ENCODE results near the gene NSD2. TPM values are rescaled to one million over a fixed set of nuclear protein-coding genes. Genes with fewer than 3 reads are reported as not detected.

NSD2 gene
- total RNA-seq, 1 experiment from 2014 or later, result 128 TPM

DNA sequence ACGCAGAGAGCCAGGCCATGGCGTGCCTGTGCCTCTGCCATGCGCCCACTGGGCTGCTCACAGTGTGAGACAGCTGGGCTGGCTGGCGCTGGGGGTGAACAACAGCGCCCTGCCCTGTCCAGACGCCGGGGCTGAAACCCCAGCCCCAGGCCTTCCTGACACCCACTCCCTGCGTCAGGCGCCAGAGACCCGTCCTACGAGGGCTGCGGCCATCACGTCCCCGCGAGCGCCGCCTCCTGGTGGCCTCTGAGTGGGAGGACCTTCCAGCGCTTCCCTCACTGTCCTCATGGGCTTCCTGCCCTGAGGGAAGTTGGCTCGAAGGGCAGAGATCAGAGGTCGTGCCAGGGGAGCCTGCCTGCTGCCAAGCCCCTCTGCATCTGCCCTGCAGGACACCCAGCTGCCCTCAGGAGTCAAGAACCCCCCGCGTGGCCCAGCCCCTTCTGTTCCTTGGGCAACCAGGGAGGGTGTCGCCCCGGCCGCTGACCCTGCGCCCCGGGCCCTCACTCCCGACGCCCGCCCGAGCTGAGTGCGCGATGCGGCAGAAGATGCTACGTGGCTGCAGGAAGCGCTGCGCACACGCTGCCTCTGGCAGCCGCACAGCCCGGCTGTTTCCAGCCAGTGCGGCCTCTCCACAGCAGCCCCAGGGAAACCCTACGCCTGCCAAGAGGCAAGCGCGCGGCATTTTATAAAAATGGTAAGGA, 121.4 kb downstream of the NSD2 start:
- TF ChIP-seq, protein P1, sequence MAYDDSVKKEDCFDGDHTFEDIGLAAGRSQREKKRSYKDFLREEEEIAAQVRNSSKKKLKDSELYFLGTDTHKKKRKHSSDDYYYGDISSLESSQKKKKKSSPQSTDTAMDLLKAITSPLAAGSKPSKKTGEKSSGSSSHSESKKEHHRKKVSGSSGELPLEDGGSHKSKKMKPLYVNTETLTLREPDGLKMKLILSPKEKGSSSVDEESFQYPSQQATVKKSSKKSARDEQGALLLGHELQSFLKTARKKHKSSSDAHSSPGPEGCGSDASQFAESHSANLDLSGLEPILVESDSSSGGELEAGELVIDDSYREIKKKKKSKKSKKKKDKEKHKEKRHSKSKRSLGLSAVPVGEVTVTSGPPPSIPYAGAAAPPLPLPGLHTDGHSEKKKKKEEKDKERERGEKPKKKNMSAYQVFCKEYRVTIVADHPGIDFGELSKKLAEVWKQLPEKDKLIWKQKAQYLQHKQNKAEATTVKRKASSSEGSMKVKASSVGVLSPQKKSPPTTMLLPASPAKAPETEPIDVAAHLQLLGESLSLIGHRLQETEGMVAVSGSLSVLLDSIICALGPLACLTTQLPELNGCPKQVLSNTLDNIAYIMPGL (CRISPR knock-in tag; IDR thresholded peaks at IDR 0.05), result peak; percentile 76; the same call in 1 of the 2 replicates
- TF ChIP-seq, protein P2, sequence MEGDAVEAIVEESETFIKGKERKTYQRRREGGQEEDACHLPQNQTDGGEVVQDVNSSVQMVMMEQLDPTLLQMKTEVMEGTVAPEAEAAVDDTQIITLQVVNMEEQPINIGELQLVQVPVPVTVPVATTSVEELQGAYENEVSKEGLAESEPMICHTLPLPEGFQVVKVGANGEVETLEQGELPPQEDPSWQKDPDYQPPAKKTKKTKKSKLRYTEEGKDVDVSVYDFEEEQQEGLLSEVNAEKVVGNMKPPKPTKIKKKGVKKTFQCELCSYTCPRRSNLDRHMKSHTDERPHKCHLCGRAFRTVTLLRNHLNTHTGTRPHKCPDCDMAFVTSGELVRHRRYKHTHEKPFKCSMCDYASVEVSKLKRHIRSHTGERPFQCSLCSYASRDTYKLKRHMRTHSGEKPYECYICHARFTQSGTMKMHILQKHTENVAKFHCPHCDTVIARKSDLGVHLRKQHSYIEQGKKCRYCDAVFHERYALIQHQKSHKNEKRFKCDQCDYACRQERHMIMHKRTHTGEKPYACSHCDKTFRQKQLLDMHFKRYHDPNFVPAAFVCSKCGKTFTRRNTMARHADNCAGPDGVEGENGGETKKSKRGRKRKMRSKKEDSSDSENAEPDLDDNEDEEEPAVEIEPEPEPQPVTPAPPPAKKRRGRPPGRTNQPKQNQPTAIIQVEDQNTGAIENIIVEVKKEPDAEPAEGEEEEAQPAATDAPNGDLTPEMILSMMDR (IDR thresholded peaks at IDR 0.05), result peak; percentile 49; the same call in 1 of the 2 replicates
- TF ChIP-seq CREB1 (CRISPR knock-in tag; IDR thresholded peaks at IDR 0.05) (no peak), TEAD4 (CRISPR knock-in tag; IDR thresholded peaks at IDR 0.05) (no peak)
- TF ChIP-seq, protein P3, sequence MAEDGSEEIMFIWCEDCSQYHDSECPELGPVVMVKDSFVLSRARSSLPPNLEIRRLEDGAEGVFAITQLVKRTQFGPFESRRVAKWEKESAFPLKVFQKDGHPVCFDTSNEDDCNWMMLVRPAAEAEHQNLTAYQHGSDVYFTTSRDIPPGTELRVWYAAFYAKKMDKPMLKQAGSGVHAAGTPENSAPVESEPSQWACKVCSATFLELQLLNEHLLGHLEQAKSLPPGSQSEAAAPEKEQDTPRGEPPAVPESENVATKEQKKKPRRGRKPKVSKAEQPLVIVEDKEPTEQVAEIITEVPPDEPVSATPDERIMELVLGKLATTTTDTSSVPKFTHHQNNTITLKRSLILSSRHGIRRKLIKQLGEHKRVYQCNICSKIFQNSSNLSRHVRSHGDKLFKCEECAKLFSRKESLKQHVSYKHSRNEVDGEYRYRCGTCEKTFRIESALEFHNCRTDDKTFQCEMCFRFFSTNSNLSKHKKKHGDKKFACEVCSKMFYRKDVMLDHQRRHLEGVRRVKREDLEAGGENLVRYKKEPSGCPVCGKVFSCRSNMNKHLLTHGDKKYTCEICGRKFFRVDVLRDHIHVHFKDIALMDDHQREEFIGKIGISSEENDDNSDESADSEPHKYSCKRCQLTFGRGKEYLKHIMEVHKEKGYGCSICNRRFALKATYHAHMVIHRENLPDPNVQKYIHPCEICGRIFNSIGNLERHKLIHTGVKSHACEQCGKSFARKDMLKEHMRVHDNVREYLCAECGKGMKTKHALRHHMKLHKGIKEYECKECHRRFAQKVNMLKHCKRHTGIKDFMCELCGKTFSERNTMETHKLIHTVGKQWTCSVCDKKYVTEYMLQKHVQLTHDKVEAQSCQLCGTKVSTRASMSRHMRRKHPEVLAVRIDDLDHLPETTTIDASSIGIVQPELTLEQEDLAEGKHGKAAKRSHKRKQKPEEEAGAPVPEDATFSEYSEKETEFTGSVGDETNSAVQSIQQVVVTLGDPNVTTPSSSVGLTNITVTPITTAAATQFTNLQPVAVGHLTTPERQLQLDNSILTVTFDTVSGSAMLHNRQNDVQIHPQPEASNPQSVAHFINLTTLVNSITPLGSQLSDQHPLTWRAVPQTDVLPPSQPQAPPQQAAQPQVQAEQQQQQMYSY (CRISPR knock-in tag; IDR thresholded peaks at IDR 0.05), result 0 out of 2 replicates have a peak, but pooled peaks have one; percentile 14
- no peaks in the 10 kb centered on the region for H3K9me3 Mint-ChIP-seq
- ATAC-seq, result peak; percentile 93
- ChIA-PET POLR2A (no interaction called here), CTCF (interaction anchor here (0.6 to 2.0 kb wide), 5 partner anchors 12 to 206 kb away, joined by 3 to 5 read pairs (median 4); no protein-coding TSS in a partner anchor)
- H3K4me3 Mint-ChIP-seq, result no peak overlapping the region
- no peaks in the 10 kb centered on the region for H3K27me3 Mint-ChIP-seq (ENCODE audit: low read depth)
- H3K4me1 Mint-ChIP-seq, result peaks cover 6% of the 10 kb centered on the region
- DNase-seq (ENCODE audit: low spot score), result peak; percentile 84
- peaks cover 30% of the 10 kb centered on the region for H3K36me3 Mint-ChIP-seq
- no peak overlapping the region for H3K27ac Mint-ChIP-seq

DNA sequence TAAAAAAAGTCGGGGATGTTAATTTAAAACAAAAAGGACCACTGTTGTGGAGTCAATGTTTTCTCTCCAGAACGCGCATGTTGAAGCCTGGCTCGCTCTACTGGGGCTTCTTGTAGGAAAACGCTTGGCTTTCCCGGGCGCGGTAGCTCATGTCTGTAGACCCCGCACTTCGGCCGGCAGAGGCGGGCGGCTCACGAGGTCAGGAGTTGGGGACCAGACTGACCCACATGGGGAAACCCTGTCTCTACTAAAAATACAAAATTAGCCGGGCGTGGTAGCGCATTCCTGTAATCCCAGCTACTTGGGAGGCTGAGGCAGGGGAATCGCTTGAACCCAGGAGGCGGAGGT, 122.0 kb downstream of the NSD2 start:
- ChIA-PET CTCF (interaction anchor here (0.6 to 2.0 kb wide), 7 partner anchors 12 to 276 kb away, joined by 3 to 5 read pairs (median 3); no protein-coding TSS in a partner anchor), POLR2A (no interaction called here)
- Mint-ChIP-seq H3K27me3 (ENCODE audit: low read depth) (no peaks in the 10 kb centered on the region), H3K36me3 (peaks cover 30% of the 10 kb centered on the region), H3K4me3 (no peak overlapping the region), H3K4me1 (peaks cover 11% of the 10 kb centered on the region), H3K9me3 (no peaks in the 10 kb centered on the region), H3K27ac (no peak overlapping the region)
- ATAC-seq (no peak), DNase-seq (ENCODE audit: low spot score) (no peak)
- TF ChIP-seq ZNF317 (CRISPR knock-in tag; IDR thresholded peaks at IDR 0.05; ENCODE audit: borderline replicate concordance, low read depth), result no peak
- TF ChIP-seq SMAD4 (CRISPR knock-in tag; IDR thresholded peaks at IDR 0.05), result no peak
- TF ChIP-seq, protein P4, sequence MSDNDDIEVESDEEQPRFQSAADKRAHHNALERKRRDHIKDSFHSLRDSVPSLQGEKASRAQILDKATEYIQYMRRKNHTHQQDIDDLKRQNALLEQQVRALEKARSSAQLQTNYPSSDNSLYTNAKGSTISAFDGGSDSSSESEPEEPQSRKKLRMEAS (CRISPR knock-in tag; IDR thresholded peaks at IDR 0.05), result no peak
- no peak for TF ChIP-seq GABPB1 (CRISPR knock-in tag; IDR thresholded peaks at IDR 0.05)
- TF ChIP-seq, protein P5, sequence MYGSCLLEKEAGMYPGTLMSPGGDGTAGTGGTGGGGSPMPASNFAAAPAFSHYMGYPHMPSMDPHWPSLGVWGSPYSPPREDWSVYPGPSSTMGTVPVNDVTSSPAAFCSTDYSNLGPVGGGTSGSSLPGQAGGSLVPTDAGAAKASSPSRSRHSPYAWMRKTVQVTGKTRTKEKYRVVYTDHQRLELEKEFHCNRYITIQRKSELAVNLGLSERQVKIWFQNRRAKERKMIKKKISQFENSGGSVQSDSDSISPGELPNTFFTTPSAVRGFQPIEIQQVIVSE (CRISPR knock-in tag; IDR thresholded peaks at IDR 0.05; ENCODE audit: borderline replicate concordance), result no peak
- TF ChIP-seq, protein P6, sequence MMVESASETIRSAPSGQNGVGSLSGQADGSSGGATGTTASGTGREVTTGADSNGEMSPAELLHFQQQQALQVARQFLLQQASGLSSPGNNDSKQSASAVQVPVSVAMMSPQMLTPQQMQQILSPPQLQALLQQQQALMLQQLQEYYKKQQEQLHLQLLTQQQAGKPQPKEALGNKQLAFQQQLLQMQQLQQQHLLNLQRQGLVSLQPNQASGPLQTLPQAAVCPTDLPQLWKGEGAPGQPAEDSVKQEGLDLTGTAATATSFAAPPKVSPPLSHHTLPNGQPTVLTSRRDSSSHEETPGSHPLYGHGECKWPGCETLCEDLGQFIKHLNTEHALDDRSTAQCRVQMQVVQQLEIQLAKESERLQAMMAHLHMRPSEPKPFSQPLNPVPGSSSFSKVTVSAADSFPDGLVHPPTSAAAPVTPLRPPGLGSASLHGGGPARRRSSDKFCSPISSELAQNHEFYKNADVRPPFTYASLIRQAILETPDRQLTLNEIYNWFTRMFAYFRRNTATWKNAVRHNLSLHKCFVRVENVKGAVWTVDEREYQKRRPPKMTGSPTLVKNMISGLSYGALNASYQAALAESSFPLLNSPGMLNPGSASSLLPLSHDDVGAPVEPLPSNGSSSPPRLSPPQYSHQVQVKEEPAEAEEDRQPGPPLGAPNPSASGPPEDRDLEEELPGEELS (CRISPR knock-in tag; IDR thresholded peaks at IDR 0.05), result no peak
- TF ChIP-seq, protein P7, sequence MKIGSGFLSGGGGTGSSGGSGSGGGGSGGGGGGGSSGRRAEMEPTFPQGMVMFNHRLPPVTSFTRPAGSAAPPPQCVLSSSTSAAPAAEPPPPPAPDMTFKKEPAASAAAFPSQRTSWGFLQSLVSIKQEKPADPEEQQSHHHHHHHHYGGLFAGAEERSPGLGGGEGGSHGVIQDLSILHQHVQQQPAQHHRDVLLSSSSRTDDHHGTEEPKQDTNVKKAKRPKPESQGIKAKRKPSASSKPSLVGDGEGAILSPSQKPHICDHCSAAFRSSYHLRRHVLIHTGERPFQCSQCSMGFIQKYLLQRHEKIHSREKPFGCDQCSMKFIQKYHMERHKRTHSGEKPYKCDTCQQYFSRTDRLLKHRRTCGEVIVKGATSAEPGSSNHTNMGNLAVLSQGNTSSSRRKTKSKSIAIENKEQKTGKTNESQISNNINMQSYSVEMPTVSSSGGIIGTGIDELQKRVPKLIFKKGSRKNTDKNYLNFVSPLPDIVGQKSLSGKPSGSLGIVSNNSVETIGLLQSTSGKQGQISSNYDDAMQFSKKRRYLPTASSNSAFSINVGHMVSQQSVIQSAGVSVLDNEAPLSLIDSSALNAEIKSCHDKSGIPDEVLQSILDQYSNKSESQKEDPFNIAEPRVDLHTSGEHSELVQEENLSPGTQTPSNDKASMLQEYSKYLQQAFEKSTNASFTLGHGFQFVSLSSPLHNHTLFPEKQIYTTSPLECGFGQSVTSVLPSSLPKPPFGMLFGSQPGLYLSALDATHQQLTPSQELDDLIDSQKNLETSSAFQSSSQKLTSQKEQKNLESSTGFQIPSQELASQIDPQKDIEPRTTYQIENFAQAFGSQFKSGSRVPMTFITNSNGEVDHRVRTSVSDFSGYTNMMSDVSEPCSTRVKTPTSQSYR (CRISPR knock-in tag; IDR thresholded peaks at IDR 0.05), result no peak
- TF ChIP-seq, protein P2 (IDR thresholded peaks at IDR 0.05), result no peak

Data from WTC11 (cell line).